Measurements from ENCODE around the gene BUB1B. TPM values are rescaled to one million over a fixed set of nuclear protein-coding genes. Genes with fewer than 3 reads are reported as not detected.

The BUB1B gene
- polyA plus RNA-seq, 1 donor from 2014 or later = 50.0 TPM

GRCh38 chr15:40259021-40259420 lies 98.2 kb downstream of the BUB1B start:
- no peak overlapping the region for H3K9ac ChIP-seq (ENCODE audit: low read length)
- no peak overlapping the region for H2AFZ ChIP-seq (ENCODE audit: low read depth, low read length)
- H3K4me3 ChIP-seq (ENCODE audit: low read length) = no peak overlapping the region
- no peak overlapping the region for H3K27ac ChIP-seq (ENCODE audit: low read length)
- peaks cover 2% of the 10 kb centered on the region for H3K36me3 ChIP-seq (ENCODE audit: insufficient read depth, low read length)
- no peaks in the 10 kb centered on the region for H3K9me3 ChIP-seq (ENCODE audit: low read length)
- no peaks in the 10 kb centered on the region for H3F3A ChIP-seq (ENCODE audit: insufficient read depth, low read length, poor library complexity, severe bottlenecking)
- no peaks in the 10 kb centered on the region for H3K79me2 ChIP-seq (replicated peaks; ENCODE audit: insufficient read depth, low read length)
- no peaks in the 10 kb centered on the region for H4K20me1 ChIP-seq (ENCODE audit: insufficient read depth)
- no peaks in the 10 kb centered on the region for H3K9me2 ChIP-seq (ENCODE audit: insufficient read depth, low read length)
- no peak overlapping the region for H3K4me2 ChIP-seq (ENCODE audit: low read length)
- peaks cover 6% of the 10 kb centered on the region for H3K27me3 ChIP-seq (ENCODE audit: insufficient read depth, low read depth, low read length)
- TF ChIP-seq EZH2 (IDR thresholded peaks at IDR 0.05; ENCODE audit: borderline replicate concordance, insufficient read depth, low read length, poor library complexity, severe bottlenecking) (no peak), POLR2AphosphoS5 (IDR thresholded peaks at IDR 0.05) (no peak), TAF1 (IDR thresholded peaks at IDR 0.05; ENCODE audit: low read depth) (no peak), RAD21 (conservative IDR thresholded peaks at IDR 0.05) (no peak), REST (IDR thresholded peaks at IDR 0.05; ENCODE audit: borderline replicate concordance) (no peak), EP300 (conservative IDR thresholded peaks at IDR 0.05; ENCODE audit: poor library complexity, severe bottlenecking) (no peak)
- TF ChIP-seq, protein P1, sequence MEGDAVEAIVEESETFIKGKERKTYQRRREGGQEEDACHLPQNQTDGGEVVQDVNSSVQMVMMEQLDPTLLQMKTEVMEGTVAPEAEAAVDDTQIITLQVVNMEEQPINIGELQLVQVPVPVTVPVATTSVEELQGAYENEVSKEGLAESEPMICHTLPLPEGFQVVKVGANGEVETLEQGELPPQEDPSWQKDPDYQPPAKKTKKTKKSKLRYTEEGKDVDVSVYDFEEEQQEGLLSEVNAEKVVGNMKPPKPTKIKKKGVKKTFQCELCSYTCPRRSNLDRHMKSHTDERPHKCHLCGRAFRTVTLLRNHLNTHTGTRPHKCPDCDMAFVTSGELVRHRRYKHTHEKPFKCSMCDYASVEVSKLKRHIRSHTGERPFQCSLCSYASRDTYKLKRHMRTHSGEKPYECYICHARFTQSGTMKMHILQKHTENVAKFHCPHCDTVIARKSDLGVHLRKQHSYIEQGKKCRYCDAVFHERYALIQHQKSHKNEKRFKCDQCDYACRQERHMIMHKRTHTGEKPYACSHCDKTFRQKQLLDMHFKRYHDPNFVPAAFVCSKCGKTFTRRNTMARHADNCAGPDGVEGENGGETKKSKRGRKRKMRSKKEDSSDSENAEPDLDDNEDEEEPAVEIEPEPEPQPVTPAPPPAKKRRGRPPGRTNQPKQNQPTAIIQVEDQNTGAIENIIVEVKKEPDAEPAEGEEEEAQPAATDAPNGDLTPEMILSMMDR (IDR thresholded peaks at IDR 0.05; ENCODE audit: poor library complexity, severe bottlenecking) = no peak

GRCh38 chr15:40263024-40263754 lies 102.3 kb downstream of the BUB1B start:
- no peaks in the 10 kb centered on the region for H4K20me1 ChIP-seq (ENCODE audit: insufficient read depth)
- H3F3A ChIP-seq (ENCODE audit: insufficient read depth, low read length, poor library complexity, severe bottlenecking) = no peaks in the 10 kb centered on the region
- no peak overlapping the region for H2AFZ ChIP-seq (ENCODE audit: low read depth, low read length)
- no peaks in the 10 kb centered on the region for H3K9me3 ChIP-seq (ENCODE audit: low read length)
- no peak overlapping the region for H3K9ac ChIP-seq (ENCODE audit: low read length)
- H3K9me2 ChIP-seq (ENCODE audit: insufficient read depth, low read length) = no peaks in the 10 kb centered on the region
- no peak overlapping the region for H3K4me3 ChIP-seq (ENCODE audit: low read length)
- no peak overlapping the region for H3K4me2 ChIP-seq (ENCODE audit: low read length)
- TF ChIP-seq TAF1 (IDR thresholded peaks at IDR 0.05; ENCODE audit: low read depth) = no peak
- TF ChIP-seq MXI1 (conservative IDR thresholded peaks at IDR 0.05; ENCODE audit: poor library complexity, severe bottlenecking) = no peak
- no peak for TF ChIP-seq EP300 (conservative IDR thresholded peaks at IDR 0.05; ENCODE audit: poor library complexity, severe bottlenecking)
- TF ChIP-seq, protein P1 (IDR thresholded peaks at IDR 0.05; ENCODE audit: poor library complexity, severe bottlenecking) = no peak
- no peak for TF ChIP-seq RAD21 (conservative IDR thresholded peaks at IDR 0.05)
- TF ChIP-seq POLR2AphosphoS5 (IDR thresholded peaks at IDR 0.05) = no peak
- TF ChIP-seq REST (IDR thresholded peaks at IDR 0.05; ENCODE audit: borderline replicate concordance) = no peak
- TF ChIP-seq SMC3 (conservative IDR thresholded peaks at IDR 0.05; ENCODE audit: poor library complexity) = no peak
- TF ChIP-seq EZH2 (IDR thresholded peaks at IDR 0.05; ENCODE audit: borderline replicate concordance, insufficient read depth, low read length, poor library complexity, severe bottlenecking) = no peak
- no peaks in the 10 kb centered on the region for H3K36me3 ChIP-seq (ENCODE audit: insufficient read depth, low read length)
- no peaks in the 10 kb centered on the region for H3K79me2 ChIP-seq (replicated peaks; ENCODE audit: insufficient read depth, low read length)
- H3K27ac ChIP-seq (ENCODE audit: low read length) = no peak overlapping the region
- no peaks in the 10 kb centered on the region for H3K27me3 ChIP-seq (ENCODE audit: insufficient read depth, low read depth, low read length)
